GM12801 (cell line): Measurements from ENCODE around the gene APLNR.

ENCODE experiments used
- CTCF ChIP-seq: IDR thresholded peaks from one replicate; pipeline ENCODE4 v1.5.1; 2011; ENCODE audit warnings: control low read depth; ENCODE audit not compliant: insufficient read length; ENCODE audit errors: extremely low read depth

APLNR gene

GRCh38 chr11:57214098-57214417, 23.0 kb downstream of the APLNR start:
- no peak for TF ChIP-seq CTCF

- no peak for TF ChIP-seq CTCF
These were observed 23.5 kb downstream of the APLNR start for GRCh38 chr11:57213342-57214097.

GRCh38 chr11:57210781-57211180, 26.3 kb downstream of the APLNR start:
- TF ChIP-seq CTCF, result no peak

GRCh38 chr11:57207168-57207567, 29.9 kb downstream of the APLNR start:
- TF ChIP-seq CTCF, result no peak

GRCh38 chr11:57205041-57205641, 31.9 kb downstream of the APLNR start:
- TF ChIP-seq CTCF, result no peak

- TF ChIP-seq CTCF, result no peak
These were observed 33.1 kb downstream of the APLNR start for GRCh38 chr11:57203882-57204480.

GRCh38 chr11:57203359-57203758, 33.7 kb downstream of the APLNR start:
- TF ChIP-seq CTCF, result no peak
